Lung (tissue), 12 donors: ENCODE measurements around the gene TSSC4. TPM values are rescaled to one million over a fixed set of nuclear protein-coding genes. Genes with fewer than 3 reads are reported as not detected.
"Not testable (repeated sequence)": the region's sequence is repeated elsewhere in the genome, so short reads cannot be mapped to it uniquely, and the experiment has no call there.

Experiments
- ATAC-seq: fragments of 200-7000 bp; cut with Tn5 transposase; one replicate; pipeline ENCODE4 v1.9.1; 2020; ENCODE audit warnings: moderate number of reproducible peaks; ENCODE audit not compliant: insufficient read depth, low FRiP score
- DNase-seq, 3 donors: peaks; one replicate each; pipeline ENCODE4 v3.0.0-alpha.2; 2013 to 2017
- H3K27ac ChIP-seq, 2 donors: one replicate each; pipeline ENCODE4 v1.5.1; 2013; ENCODE audit warnings: mild to moderate bottlenecking in 2 of 2, moderate library complexity in 2 of 2, control low read depth in 1 of 2, inconsistent platforms in 1 of 2, low read depth in 1 of 2, low read length in 1 of 2
- H3K27me3 ChIP-seq, 3 donors: one replicate each; pipeline ENCODE4 v1.5.1; 2013; ENCODE audit warnings: low read length in 2 of 3; ENCODE audit not compliant: control insufficient read depth in 3 of 3, insufficient read depth in 3 of 3
- H3K36me3 ChIP-seq, 4 donors: one replicate each; pipeline ENCODE4 v1.5.1; 2013; ENCODE audit warnings: low read length in 4 of 4, mild to moderate bottlenecking in 1 of 4, moderate library complexity in 1 of 4; ENCODE audit not compliant: control insufficient read depth in 4 of 4, insufficient read depth in 4 of 4
- H3K4me1 ChIP-seq, 5 donors: one replicate each; pipeline ENCODE4 v1.5.1; 2013; ENCODE audit warnings: low read length in 5 of 5, mild to moderate bottlenecking in 2 of 5, moderate library complexity in 1 of 5; ENCODE audit not compliant: control insufficient read depth in 5 of 5, insufficient read depth in 5 of 5
- H3K4me3 ChIP-seq: one replicate; pipeline ENCODE4 v1.5.1; 2013; ENCODE audit warnings: mild to moderate bottlenecking, control low read depth, moderate library complexity
- H3K9ac ChIP-seq, 2 donors: one replicate each; pipeline ENCODE4 v1.5.1; 2013; ENCODE audit warnings: low read length in 2 of 2, control low read depth in 1 of 2; ENCODE audit not compliant: insufficient read depth in 1 of 2
- H3K9me3 ChIP-seq, 4 donors: one replicate each; pipeline ENCODE4 v1.5.1; 2013; ENCODE audit warnings: low read length in 3 of 4, mild to moderate bottlenecking in 1 of 4, moderate library complexity in 1 of 4; ENCODE audit not compliant: control insufficient read depth in 4 of 4, insufficient read depth in 3 of 4
- WGBS, 2 donors: extraction: QIAGEN DNeasy Blood & Tissue Kit; methylation state at CpG; one replicate each; pipeline ENCODE4 v1.1.7; 2013; 5-methylcytosine and 5-hydroxymethylcytosine counted together
- polyA plus RNA-seq, 2 donors: library from polyadenylated mRNA; stranded (reverse); fragments of 200-250 nt; gene quantifications; one replicate each; pipeline ENCODE4 v1.2.1, GENCODE V29; 2013
- total RNA-seq, 2 donors: library from RNA; depleted of rRNA in 1 of 2; stranded (reverse); fragments of >200 nt in 1 of 2; gene quantifications; one replicate each; pipeline ENCODE4 v1.2.1, GENCODE V29; 2014 to 2021
- TF ChIP-seq, protein P1 (sequence below): IDR thresholded peaks from 2 replicates; pipeline ENCODE4 v1.5.1; 2012; ENCODE audit warnings: mild to moderate bottlenecking; ENCODE audit errors: control extremely low read depth, extremely low read depth
- donor health status: control.
- donor health status: control.
- donor health status: Bipolar disorder and iron deficiency.
- donor health status: healthy.
- donor health status: DM: yes; HTN: yes; CAD: no.

The TSSC4 gene
- total and polyA plus RNA-seq, 4 donors = 25.1 to 56.5 (median 49.8) TPM

DNA sequence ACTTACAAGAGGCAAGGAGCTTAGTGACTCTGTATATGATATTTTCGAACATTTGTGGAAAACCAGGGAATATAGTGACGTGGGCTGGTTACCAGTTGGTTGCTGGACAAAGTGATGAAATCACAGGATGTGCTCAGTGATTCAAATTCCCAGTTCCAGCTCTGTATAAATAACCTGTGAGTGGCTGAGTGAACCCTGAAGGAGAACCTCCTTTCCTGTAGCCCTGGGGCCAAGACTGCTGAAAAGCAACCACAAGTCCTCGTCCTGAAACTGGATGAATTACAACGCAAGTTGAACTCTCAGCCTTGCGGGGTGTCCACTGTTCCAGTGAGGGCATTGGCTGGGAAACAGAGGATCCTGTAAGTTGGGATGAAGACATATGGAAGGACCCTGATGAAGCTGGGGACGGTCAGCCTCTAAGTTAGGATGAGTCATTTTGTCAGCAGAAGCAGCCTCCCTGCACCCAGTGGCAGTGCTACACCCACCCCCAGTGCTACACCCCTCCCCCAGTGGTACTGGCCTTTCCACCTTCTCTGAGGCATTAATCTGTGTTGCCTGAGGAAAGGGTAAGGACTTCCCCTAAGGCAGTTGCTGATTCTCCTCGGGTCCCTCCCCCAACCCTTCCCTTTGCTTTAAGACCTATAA is 45.4 kb upstream of the TSSC4 start:
- H3K27ac ChIP-seq = no peak overlapping the region
- peaks cover 0 to 3% (median 0%) of the 10 kb centered on the region in 4 donors for H3K9me3 ChIP-seq
- TF ChIP-seq, protein P1, sequence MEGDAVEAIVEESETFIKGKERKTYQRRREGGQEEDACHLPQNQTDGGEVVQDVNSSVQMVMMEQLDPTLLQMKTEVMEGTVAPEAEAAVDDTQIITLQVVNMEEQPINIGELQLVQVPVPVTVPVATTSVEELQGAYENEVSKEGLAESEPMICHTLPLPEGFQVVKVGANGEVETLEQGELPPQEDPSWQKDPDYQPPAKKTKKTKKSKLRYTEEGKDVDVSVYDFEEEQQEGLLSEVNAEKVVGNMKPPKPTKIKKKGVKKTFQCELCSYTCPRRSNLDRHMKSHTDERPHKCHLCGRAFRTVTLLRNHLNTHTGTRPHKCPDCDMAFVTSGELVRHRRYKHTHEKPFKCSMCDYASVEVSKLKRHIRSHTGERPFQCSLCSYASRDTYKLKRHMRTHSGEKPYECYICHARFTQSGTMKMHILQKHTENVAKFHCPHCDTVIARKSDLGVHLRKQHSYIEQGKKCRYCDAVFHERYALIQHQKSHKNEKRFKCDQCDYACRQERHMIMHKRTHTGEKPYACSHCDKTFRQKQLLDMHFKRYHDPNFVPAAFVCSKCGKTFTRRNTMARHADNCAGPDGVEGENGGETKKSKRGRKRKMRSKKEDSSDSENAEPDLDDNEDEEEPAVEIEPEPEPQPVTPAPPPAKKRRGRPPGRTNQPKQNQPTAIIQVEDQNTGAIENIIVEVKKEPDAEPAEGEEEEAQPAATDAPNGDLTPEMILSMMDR = no peak
- no peak for DNase-seq
- H3K4me1 ChIP-seq = no peaks in the 10 kb centered on the region
- H3K9ac ChIP-seq = no peak overlapping the region
- no peak for ATAC-seq
- no peak overlapping the region for H3K4me3 ChIP-seq
- no peaks in the 10 kb centered on the region for H3K27me3 ChIP-seq
- H3K36me3 ChIP-seq = no peaks in the 10 kb centered on the region
- WGBS, 2 donors = 74 to 80% methylated on average over 7 of the region's 7 CpGs

DNA sequence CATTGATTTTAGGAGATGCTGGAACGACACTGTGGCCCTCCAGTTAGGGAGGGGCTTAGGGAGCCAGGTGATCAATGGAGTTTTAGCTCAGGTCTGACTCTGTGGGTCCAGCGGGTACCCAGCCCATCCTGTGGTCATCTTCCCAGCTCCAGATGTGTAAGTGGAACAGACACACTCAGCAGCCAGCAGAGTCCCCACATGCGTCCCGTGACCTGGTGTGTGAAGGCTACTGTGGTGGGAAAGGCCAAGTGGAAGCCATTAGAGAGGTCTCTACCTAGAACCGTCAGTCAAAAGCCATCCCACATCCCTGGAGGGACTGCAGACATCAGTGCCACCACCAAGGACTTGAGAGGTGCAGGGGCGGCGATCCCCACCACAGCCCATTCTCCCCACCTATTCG is 43.3 kb upstream of the TSSC4 start:
- TF ChIP-seq, protein P1 = no peak
- Histone ChIP-seq H3K4me1 (no peaks in the 10 kb centered on the region), H3K9ac (no peak overlapping the region), H3K36me3 (no peaks in the 10 kb centered on the region), H3K27ac (no peak overlapping the region), H3K9me3 (no peaks in the 10 kb centered on the region), H3K27me3 (no peaks in the 10 kb centered on the region), H3K4me3 (no peak overlapping the region)
- ATAC-seq = no peak
- WGBS, 2 donors = 69 to 83% methylated on average over 8 of the region's 8 CpGs
- DNase-seq = no peak

DNA sequence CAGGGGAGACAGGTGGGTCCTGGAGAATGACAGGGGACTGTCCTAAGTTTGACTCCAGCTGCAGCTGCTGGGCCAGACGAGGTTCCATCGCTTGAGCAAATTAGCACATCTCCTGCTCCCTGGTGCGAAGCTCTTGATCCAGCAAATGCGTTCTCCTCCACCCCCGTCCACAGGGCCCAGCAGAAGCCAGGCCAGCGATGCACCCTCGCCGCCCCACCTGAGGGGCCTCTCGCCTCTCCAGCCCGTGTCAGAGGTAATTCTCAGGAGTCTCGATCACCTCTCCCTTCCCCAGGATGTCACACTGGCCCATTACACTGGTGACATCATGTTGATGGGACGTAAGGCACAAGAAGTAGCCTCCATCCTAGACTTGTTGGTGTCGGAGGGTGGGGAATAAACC is 42.9 kb upstream of the TSSC4 start:
- H3K9me3 ChIP-seq, H3K27ac ChIP-seq, H3K36me3 ChIP-seq, ATAC-seq, H3K27me3 ChIP-seq, DNase-seq, H3K4me1 ChIP-seq, H3K4me3 ChIP-seq, H3K9ac ChIP-seq: not testable (repeated sequence)
- WGBS, 2 donors = 94 to 95% methylated on average over 11 to 13 of the region's 13 CpGs

DNA sequence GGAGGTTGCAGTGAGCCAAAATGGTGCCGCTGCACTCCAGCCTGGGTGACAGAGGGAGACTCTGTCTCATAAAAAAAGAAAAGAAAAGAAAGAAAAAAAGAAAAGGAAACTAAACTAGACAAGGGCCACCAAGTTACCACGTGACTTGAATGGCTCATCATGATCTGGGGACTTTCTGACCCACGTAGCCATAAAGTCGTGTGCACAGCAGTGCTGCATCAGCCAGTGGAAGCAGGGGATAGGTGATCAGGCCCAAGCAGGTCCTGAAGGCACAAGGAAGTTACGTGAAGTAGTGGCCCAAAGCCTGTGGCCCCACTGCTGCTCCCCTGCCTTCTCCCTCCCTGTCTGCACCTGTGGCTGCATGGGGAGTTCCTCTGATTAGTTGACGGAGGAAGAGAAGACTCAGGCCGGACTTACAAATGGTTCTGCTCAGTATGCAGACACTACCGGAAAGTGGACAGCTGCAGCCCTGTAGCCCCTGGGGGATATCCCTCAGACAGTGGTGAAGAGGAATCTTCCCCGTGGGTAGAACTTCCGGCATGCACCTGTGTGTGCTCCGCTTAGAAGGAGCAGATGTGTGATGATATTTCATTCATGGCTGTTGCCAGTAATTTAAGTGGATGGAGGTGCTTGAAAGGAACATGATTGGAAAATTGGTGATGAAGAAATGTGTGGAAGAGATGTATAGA is 41.7 kb upstream of the TSSC4 start:
- Histone ChIP-seq H3K9ac (no peak overlapping the region), H3K27me3 (no peaks in the 10 kb centered on the region), H3K4me1 (no peaks in the 10 kb centered on the region), H3K9me3 (no peaks in the 10 kb centered on the region), H3K4me3 (no peak overlapping the region), H3K36me3 (no peaks in the 10 kb centered on the region), H3K27ac (no peak overlapping the region)
- ATAC-seq = no peak
- DNase-seq = no peak
- TF ChIP-seq, protein P1 = no peak
- 95% methylated on average over 11 of the region's 11 CpGs for WGBS, 2 donors
